Measurements from ENCODE around the gene FAT1. TPM values are rescaled to one million over a fixed set of nuclear protein-coding genes. Genes with fewer than 3 reads are reported as not detected.

The FAT1 gene
- total RNA-seq, 1 experiment from 2014 or later = 269 TPM

Other genes with a start within 250 kb of the FAT1 start
- gene MTNR1A, start 168.3 kb downstream of the FAT1 start, total RNA-seq (2014; rRNA removed) = not detected in 2 replicates

All from LHCN-M2 (cell line).